Omental fat pad (tissue), 4 donors: ENCODE measurements around the gene ZNF37A. TPM values are rescaled to one million over a fixed set of nuclear protein-coding genes. Genes with fewer than 3 reads are reported as not detected.

ENCODE experiments used
- ATAC-seq: fragments of 150-250 bp; one replicate; pipeline ENCODE4 v1.9.1; 2016; ENCODE audit warnings: mild to moderate bottlenecking, moderate library complexity; ENCODE audit not compliant: low FRiP score
- DNase-seq: peaks from one replicate; pipeline ENCODE4 v3.0.0-alpha.2; 2019; ENCODE audit warnings: low spot score
- small RNA-seq: library from RNA; depleted of rRNA; stranded (forward); fragments of <200 nt; gene quantifications from one replicate; pipeline ENCODE3, GENCODE V24; 2016
- total RNA-seq, 4 donors: library from RNA; depleted of rRNA; stranded (reverse); fragments of >200 nt; gene quantifications; one replicate each; pipeline ENCODE4 v1.1.0, GENCODE V29; 2016
- TF ChIP-seq, protein P1 (sequence below), 3 donors: fragments of 450-650 bp; IDR thresholded peaks; one replicate each; pipeline ENCODE4 v1.5.1; 2016 to 2017; ENCODE audit warnings: antibody characterized with exemption in 3 of 3, mild to moderate bottlenecking in 3 of 3, moderate library complexity in 2 of 3

Gene ZNF37A
- total RNA-seq, 4 donors from 2014 or later: 15.0 to 27.0 (median 20.7) TPM

- DNase-seq (no peak), ATAC-seq (no peak)
- TF ChIP-seq, protein P1, sequence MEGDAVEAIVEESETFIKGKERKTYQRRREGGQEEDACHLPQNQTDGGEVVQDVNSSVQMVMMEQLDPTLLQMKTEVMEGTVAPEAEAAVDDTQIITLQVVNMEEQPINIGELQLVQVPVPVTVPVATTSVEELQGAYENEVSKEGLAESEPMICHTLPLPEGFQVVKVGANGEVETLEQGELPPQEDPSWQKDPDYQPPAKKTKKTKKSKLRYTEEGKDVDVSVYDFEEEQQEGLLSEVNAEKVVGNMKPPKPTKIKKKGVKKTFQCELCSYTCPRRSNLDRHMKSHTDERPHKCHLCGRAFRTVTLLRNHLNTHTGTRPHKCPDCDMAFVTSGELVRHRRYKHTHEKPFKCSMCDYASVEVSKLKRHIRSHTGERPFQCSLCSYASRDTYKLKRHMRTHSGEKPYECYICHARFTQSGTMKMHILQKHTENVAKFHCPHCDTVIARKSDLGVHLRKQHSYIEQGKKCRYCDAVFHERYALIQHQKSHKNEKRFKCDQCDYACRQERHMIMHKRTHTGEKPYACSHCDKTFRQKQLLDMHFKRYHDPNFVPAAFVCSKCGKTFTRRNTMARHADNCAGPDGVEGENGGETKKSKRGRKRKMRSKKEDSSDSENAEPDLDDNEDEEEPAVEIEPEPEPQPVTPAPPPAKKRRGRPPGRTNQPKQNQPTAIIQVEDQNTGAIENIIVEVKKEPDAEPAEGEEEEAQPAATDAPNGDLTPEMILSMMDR (IDR thresholded peaks at IDR 0.05): no peak
Observed at GRCh38 chr10:38184477-38184876, 90.3 kb downstream of the ZNF37A start.

Small RNA genes lying within 50 kb of the gene (small RNA-seq; reads per million reads assigned to genes)
- gene AL117339.2 (not detected), gene AL161931.1 (not detected), gene FXYD6P2 (not detected)

Other genes starting within 250 kb of the ZNF37A start
- 10 to 100 TPM in 1 of 4 donors, 1 to 10 TPM in 3; 4.7 to 17.2 (median 8.3) TPM for gene ZNF248, start 236.7 kb upstream of the ZNF37A start, total RNA-seq
- 10 to 100 TPM in 3 of 4 donors, 1 to 10 TPM in 1; 8.8 to 20.3 (median 13.3) TPM for gene ZNF25, start 117.7 kb upstream of the ZNF37A start, total RNA-seq
- 10 to 100 TPM; 17.2 to 27.7 (median 22.2) TPM for gene ZNF33A, start 83.7 kb upstream of the ZNF37A start, total RNA-seq